GM23338 (cell line): ENCODE measurements around the gene SLC19A2. TPM values are rescaled to one million over a fixed set of nuclear protein-coding genes. Genes with fewer than 3 reads are reported as not detected.

Experiments
- ATAC-seq: fragments of 200-7000 bp; cut with Tn5 transposase; 3 replicates; pipeline ENCODE4 v1.9.1; 2020
- DNase-seq: peaks from one replicate; pipeline ENCODE4 v3.0.0-alpha.2; 2015; ENCODE audit warnings: low spot score
- H2AFZ ChIP-seq: fragments of 200-600 bp; sonication (generic); 2 replicates; pipeline ENCODE4 v1.8.0; 2016; ENCODE audit warnings: antibody characterized with exemption, mild to moderate bottlenecking, moderate library complexity
- H3F3A ChIP-seq: fragments of 200-600 bp; sonication (generic); replicated peaks from 2 replicates; pipeline ENCODE4 v1.8.0; 2017; ENCODE audit warnings: antibody characterized with exemption, mixed run types, low read depth
- H3K27ac ChIP-seq: fragments of 200-600 bp; sonication (generic); 2 replicates; pipeline ENCODE4 v1.6.1; 2016; ENCODE audit warnings: low read depth
- H3K27me3 ChIP-seq: fragments of 200-600 bp; sonication (generic); 2 replicates; pipeline ENCODE4 v1.8.0; 2016; ENCODE audit warnings: mild to moderate bottlenecking, mixed run types, moderate library complexity; ENCODE audit not compliant: insufficient read depth
- H3K36me3 ChIP-seq: fragments of 200-600 bp; sonication (generic); 2 replicates; pipeline ENCODE4 v1.8.0; 2016; ENCODE audit warnings: mild to moderate bottlenecking; ENCODE audit not compliant: insufficient read depth
- H3K4me1 ChIP-seq: fragments of 200-600 bp; sonication (generic); 2 replicates; pipeline ENCODE4 v1.8.0; 2016; ENCODE audit warnings: mild to moderate bottlenecking, moderate library complexity; ENCODE audit not compliant: insufficient read depth
- H3K4me2 ChIP-seq: fragments of 200-600 bp; sonication (generic); 2 replicates; pipeline ENCODE4 v1.7.1; 2017; ENCODE audit warnings: mixed run types
- H3K4me3 ChIP-seq: fragments of 200-600 bp; sonication (generic); 2 replicates; pipeline ENCODE4 v1.6.1; 2016; ENCODE audit warnings: mixed run types
- H3K79me2 ChIP-seq: fragments of 200-600 bp; sonication (generic); replicated peaks from 2 replicates; pipeline ENCODE4 v1.8.0; 2017; ENCODE audit warnings: mild to moderate bottlenecking; ENCODE audit not compliant: insufficient read depth
- H3K9me2 ChIP-seq: fragments of 200-600 bp; sonication (generic); 2 replicates; pipeline ENCODE4 v1.8.0; 2017; ENCODE audit not compliant: insufficient read depth
- H4K20me1 ChIP-seq: fragments of 200-600 bp; sonication (generic); replicated peaks from 2 replicates; pipeline ENCODE4 v1.8.0; 2017; ENCODE audit warnings: mild to moderate bottlenecking; ENCODE audit not compliant: insufficient read depth
- H3K27ac Mint-ChIP-seq: 2 replicates; pipeline ENCODE4 v1.8.0; 2020; ENCODE audit warnings: inconsistent platforms, mild to moderate bottlenecking, moderate library complexity, mixed read lengths
- H3K27me3 Mint-ChIP-seq: 3 replicates; pipeline ENCODE4 v1.8.0; 2022; ENCODE audit warnings: low read depth, mild to moderate bottlenecking, moderate library complexity, mixed read lengths, inconsistent platforms; ENCODE audit not compliant: insufficient read depth, poor library complexity
- H3K36me3 Mint-ChIP-seq: 3 replicates; pipeline ENCODE4 v1.8.0; 2021; ENCODE audit warnings: low read depth, mild to moderate bottlenecking, inconsistent platforms, moderate library complexity, mixed read lengths
- H3K4me1 Mint-ChIP-seq: 3 replicates; pipeline ENCODE4 v1.8.0; 2020; ENCODE audit warnings: mild to moderate bottlenecking, inconsistent platforms, mixed read lengths
- H3K4me3 Mint-ChIP-seq: 3 replicates; pipeline ENCODE4 v1.8.0; 2021; ENCODE audit warnings: moderate library complexity, mild to moderate bottlenecking, inconsistent platforms, mixed read lengths
- H3K9me3 Mint-ChIP-seq: 3 replicates; pipeline ENCODE4 v1.8.0; 2020; ENCODE audit warnings: moderate library complexity, mild to moderate bottlenecking, inconsistent platforms, mixed read lengths
- CREB1 ChIP-seq: fragments of 250-450 bp; sonication (Bioruptor Pico); IDR thresholded peaks from 2 replicates; pipeline ENCODE4 v1.5.0; 2020; ENCODE audit warnings: low read depth, mild to moderate bottlenecking, moderate library complexity
- EZH2 ChIP-seq: fragments of 200-600 bp; sonication (generic); IDR thresholded peaks from one replicate; pipeline ENCODE4 v1.8.0; 2017; ENCODE audit warnings: antibody characterized with exemption, mild to moderate bottlenecking, low read depth; ENCODE audit not compliant: unreplicated experiment
- POLR2AphosphoS5 ChIP-seq: IDR thresholded peaks from 2 replicates; pipeline ENCODE4 v1.6.1; 2016; ENCODE audit warnings: antibody characterized with exemption, low read depth
- ZNF462 ChIP-seq: fragments of 250-450 bp; sonication (Bioruptor Pico); IDR thresholded peaks from 2 replicates; pipeline ENCODE4 v1.5.0; 2020; ENCODE audit warnings: mild to moderate bottlenecking, moderate library complexity
- polyA plus RNA-seq: library from polyadenylated mRNA; unstranded; fragments of >200 nt; fragmentation: Nextera tagmentation; extraction: Ambion mirVana; gene quantifications from 2 replicates; pipeline ENCODE4 v1.2.1, GENCODE V29; 2016
- total RNA-seq: library from RNA; depleted of rRNA; stranded (reverse); fragments of >200 nt; shearing (Covaris generic); gene quantifications from 2 replicates; pipeline ENCODE4 v1.2.3, GENCODE V29; 2014
- TF ChIP-seq, protein P1 (sequence below), 2 experiments: fragments of 200-600 bp in 1 of 2; sonication (generic) in 1 of 2; conservative IDR thresholded peaks; 2 replicates each; pipeline versions ENCODE4 v1.5.1 to v1.6.1; 2016 to 2017; ENCODE audit warnings: antibody characterized with exemption in 2 of 2, low read depth in 2 of 2, mild to moderate bottlenecking in 2 of 2, moderate library complexity in 1 of 2
- TF ChIP-seq, protein P2 (sequence below): IDR thresholded peaks from one replicate; pipeline ENCODE4 v1.6.1; 2018; ENCODE audit warnings: antibody characterized with exemption; ENCODE audit not compliant: unreplicated experiment

Gene SLC19A2
- total and polyA plus RNA-seq, 2 experiments from 2014 or later = 11.1 to 39.1 TPM

GRCh38 chr1:169495916-169496315, 10.2 kb upstream of the SLC19A2 start (continued):
- TF ChIP-seq ZNF462 (CRISPR knock-in tag) (no peak), CREB1 (no peak)

- Histone ChIP-seq H3K27ac (no peak overlapping the region), H3K36me3 (no peaks in the 10 kb centered on the region), H2AFZ (no peak overlapping the region), H3K27me3 (no peaks in the 10 kb centered on the region), H3K4me3 (no peak overlapping the region), H4K20me1 (no peaks in the 10 kb centered on the region), H3K4me1 (no peaks in the 10 kb centered on the region), H3K79me2 (no peaks in the 10 kb centered on the region), H3K9me2 (no peaks in the 10 kb centered on the region), H3F3A (no peaks in the 10 kb centered on the region), H3K4me2 (no peak overlapping the region)
- Mint-ChIP-seq H3K4me3 (no peak overlapping the region), H3K9me3 (no peaks in the 10 kb centered on the region), H3K27ac (no peak overlapping the region), H3K36me3 (no peaks in the 10 kb centered on the region), H3K4me1 (no peaks in the 10 kb centered on the region), H3K27me3 (no peaks in the 10 kb centered on the region)
- ATAC-seq (no peak), DNase-seq (no peak)
- TF ChIP-seq, protein P1, sequence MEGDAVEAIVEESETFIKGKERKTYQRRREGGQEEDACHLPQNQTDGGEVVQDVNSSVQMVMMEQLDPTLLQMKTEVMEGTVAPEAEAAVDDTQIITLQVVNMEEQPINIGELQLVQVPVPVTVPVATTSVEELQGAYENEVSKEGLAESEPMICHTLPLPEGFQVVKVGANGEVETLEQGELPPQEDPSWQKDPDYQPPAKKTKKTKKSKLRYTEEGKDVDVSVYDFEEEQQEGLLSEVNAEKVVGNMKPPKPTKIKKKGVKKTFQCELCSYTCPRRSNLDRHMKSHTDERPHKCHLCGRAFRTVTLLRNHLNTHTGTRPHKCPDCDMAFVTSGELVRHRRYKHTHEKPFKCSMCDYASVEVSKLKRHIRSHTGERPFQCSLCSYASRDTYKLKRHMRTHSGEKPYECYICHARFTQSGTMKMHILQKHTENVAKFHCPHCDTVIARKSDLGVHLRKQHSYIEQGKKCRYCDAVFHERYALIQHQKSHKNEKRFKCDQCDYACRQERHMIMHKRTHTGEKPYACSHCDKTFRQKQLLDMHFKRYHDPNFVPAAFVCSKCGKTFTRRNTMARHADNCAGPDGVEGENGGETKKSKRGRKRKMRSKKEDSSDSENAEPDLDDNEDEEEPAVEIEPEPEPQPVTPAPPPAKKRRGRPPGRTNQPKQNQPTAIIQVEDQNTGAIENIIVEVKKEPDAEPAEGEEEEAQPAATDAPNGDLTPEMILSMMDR (conservative IDR thresholded peaks at IDR 0.05; ENCODE audit: low read depth in 2 of 2) = no peak
- TF ChIP-seq EZH2 (no peak), POLR2AphosphoS5 (no peak)
- TF ChIP-seq, protein P2, sequence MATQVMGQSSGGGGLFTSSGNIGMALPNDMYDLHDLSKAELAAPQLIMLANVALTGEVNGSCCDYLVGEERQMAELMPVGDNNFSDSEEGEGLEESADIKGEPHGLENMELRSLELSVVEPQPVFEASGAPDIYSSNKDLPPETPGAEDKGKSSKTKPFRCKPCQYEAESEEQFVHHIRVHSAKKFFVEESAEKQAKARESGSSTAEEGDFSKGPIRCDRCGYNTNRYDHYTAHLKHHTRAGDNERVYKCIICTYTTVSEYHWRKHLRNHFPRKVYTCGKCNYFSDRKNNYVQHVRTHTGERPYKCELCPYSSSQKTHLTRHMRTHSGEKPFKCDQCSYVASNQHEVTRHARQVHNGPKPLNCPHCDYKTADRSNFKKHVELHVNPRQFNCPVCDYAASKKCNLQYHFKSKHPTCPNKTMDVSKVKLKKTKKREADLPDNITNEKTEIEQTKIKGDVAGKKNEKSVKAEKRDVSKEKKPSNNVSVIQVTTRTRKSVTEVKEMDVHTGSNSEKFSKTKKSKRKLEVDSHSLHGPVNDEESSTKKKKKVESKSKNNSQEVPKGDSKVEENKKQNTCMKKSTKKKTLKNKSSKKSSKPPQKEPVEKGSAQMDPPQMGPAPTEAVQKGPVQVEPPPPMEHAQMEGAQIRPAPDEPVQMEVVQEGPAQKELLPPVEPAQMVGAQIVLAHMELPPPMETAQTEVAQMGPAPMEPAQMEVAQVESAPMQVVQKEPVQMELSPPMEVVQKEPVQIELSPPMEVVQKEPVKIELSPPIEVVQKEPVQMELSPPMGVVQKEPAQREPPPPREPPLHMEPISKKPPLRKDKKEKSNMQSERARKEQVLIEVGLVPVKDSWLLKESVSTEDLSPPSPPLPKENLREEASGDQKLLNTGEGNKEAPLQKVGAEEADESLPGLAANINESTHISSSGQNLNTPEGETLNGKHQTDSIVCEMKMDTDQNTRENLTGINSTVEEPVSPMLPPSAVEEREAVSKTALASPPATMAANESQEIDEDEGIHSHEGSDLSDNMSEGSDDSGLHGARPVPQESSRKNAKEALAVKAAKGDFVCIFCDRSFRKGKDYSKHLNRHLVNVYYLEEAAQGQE = no peak
These were observed 9.5 kb upstream of the SLC19A2 start for GRCh38 chr1:169495046-169495775.
